Activated T-helper 17 cell treated with anti-CD3 and anti-CD28 coated beads, Interleukin-2, amount 50 U/mL, for 72 hours (primary cell): Measurements from ENCODE around the gene TMOD4. TPM values are rescaled to one million over a fixed set of nuclear protein-coding genes. Genes with fewer than 3 reads are reported as not detected.
A peak's percentile ranks its signal among the peaks of the same experiment; 100 is the strongest.

ENCODE experiments used
- ATAC-seq: fragments of 150-1000 bp; cut with Tn5 transposase; replicated peaks from 2 replicates; pipeline ENCODE4 v1.10.0; 2021; ENCODE audit warnings: mild to moderate bottlenecking, moderate library complexity
- H3K27ac Mint-ChIP-seq: one replicate; pipeline ENCODE4 v1.8.0; 2022; ENCODE audit warnings: mixed read lengths
- H3K27me3 Mint-ChIP-seq: one replicate; pipeline ENCODE4 v1.8.0; 2022; ENCODE audit warnings: mixed read lengths
- H3K36me3 Mint-ChIP-seq: one replicate; pipeline ENCODE4 v1.8.0; 2022; ENCODE audit warnings: low read depth, mild to moderate bottlenecking, mixed read lengths
- H3K4me1 Mint-ChIP-seq: one replicate; pipeline ENCODE4 v1.8.0; 2022; ENCODE audit warnings: mixed read lengths
- H3K4me3 Mint-ChIP-seq: one replicate; pipeline ENCODE4 v1.8.0; 2022; ENCODE audit warnings: mild to moderate bottlenecking, mixed read lengths
- H3K9me3 Mint-ChIP-seq: one replicate; pipeline ENCODE4 v1.8.0; 2022; ENCODE audit warnings: mixed read lengths
- total RNA-seq, 2 donors: library from RNA; stranded (reverse); gene quantifications; one replicate each; pipeline ENCODE4 v1.2.3, GENCODE V29; 2022

The TMOD4 gene
- total RNA-seq, 2 donors from 2014 or later = 0.82 to 1.5 TPM

DNA sequence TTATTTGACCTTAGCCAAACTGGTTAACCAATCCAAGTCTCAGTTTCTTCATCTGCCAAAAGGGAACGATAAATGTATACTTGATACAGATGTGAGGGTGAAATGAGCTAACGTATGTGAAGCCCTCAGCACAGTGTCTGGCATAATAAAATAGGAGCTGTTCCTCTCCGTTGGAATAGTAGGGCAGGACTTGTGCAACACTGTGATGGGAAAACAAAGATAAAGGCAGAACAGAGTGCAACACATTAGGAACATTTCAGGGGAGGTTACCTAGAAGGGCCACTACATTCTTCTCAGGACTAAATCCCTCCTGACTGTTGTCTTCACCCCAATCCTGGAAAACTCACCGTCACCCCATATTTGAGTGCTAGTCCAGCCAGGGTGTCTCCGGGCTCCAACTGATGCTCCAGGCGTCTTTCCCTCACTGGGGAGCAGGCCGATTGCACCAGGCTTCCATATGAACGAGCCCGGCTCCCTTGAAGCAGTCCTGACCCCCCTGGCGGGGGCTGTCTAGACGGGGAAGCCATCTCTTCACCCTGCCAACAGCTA lies 11.0 kb downstream of the TMOD4 start:
- peaks cover 26% of the 10 kb centered on the region for H3K4me1 Mint-ChIP-seq
- peak overlapping the region; percentile 99 for H3K4me3 Mint-ChIP-seq
- H3K27ac Mint-ChIP-seq = peak overlapping the region; percentile 99
- no peaks in the 10 kb centered on the region for H3K27me3 Mint-ChIP-seq
- peaks cover 88% of the 10 kb centered on the region for H3K36me3 Mint-ChIP-seq
- H3K9me3 Mint-ChIP-seq = no peaks in the 10 kb centered on the region
- ATAC-seq = no peak

DNA sequence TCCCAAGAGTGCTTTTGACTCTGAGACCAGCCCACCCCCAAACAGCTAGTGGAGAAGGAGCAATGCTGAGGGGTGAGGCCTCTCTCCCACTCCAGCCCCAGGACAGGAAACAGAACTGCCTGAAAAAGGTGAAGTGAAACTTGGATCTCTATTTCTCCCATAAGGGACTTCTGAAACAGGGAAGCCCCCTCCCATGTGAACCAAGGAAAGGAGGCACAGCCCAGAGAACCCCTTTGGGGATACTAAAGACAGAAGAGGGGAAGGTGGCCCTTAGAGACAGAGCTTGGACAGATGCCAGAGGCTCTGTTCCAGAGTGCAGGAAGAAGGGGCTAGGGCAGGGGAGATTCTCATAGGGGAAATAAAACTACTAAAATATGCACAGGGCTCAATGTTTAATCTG lies 16.4 kb downstream of the TMOD4 start:
- peaks cover 72% of the 10 kb centered on the region for H3K36me3 Mint-ChIP-seq
- peaks cover 41% of the 10 kb centered on the region for H3K4me1 Mint-ChIP-seq
- no peak for ATAC-seq

DNA sequence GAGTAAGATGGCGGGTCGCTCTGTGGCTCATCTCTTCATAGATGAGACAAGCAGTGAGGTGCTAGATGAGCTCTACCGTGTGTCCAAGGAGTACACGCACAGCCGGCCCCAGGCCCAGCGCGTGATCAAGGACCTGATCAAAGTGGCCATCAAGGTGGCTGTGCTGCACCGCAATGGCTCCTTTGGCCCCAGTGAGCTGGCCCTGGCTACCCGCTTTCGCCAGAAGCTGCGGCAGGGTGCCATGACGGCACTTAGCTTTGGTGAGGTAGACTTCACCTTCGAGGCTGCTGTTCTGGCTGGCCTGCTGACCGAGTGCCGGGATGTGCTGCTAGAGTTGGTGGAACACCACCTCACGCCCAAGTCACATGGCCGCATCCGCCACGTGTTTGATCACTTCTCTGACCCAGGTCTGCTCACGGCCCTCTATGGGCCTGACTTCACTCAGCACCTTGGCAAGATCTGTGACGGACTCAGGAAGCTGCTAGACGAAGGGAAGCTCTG lies 17.0 kb downstream of the TMOD4 start:
- Mint-ChIP-seq H3K36me3 (peaks cover 67% of the 10 kb centered on the region), H3K4me3 (peak overlapping the region; percentile 96), H3K4me1 (peaks cover 41% of the 10 kb centered on the region), H3K27me3 (no peaks in the 10 kb centered on the region), H3K27ac (peak overlapping the region; percentile 92), H3K9me3 (no peaks in the 10 kb centered on the region)
- no peak for ATAC-seq

More for the DNA sequence above, 16.4 kb downstream of the TMOD4 start:
- no peaks in the 10 kb centered on the region for H3K9me3 Mint-ChIP-seq
- H3K4me3 Mint-ChIP-seq = peak overlapping the region; percentile 96
- no peaks in the 10 kb centered on the region for H3K27me3 Mint-ChIP-seq
- H3K27ac Mint-ChIP-seq = peak overlapping the region; percentile 92

DNA sequence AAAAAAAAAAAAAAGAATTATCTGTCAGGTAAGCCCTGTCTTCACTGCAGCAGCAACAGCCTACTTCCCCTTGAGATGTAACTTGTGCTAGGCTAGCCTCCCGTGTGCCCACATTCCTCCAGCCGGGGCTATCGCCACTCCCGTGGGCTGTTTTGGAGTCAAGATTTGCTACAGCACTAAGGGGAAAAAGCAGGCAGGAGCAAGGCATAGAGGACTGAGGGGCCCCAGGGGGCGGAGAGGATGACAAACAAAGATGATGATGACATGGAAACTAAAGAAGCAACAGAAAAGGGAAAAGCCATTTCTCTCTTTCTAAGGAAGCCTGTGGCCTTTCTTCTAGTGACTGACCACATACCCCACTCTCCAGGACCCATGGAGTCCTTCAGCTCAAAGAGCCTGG lies 17.5 kb downstream of the TMOD4 start:
- Mint-ChIP-seq H3K4me1 (peaks cover 41% of the 10 kb centered on the region), H3K9me3 (no peaks in the 10 kb centered on the region), H3K27ac (peak overlapping the region; percentile 92), H3K4me3 (peak overlapping the region; percentile 96), H3K36me3 (peaks cover 66% of the 10 kb centered on the region), H3K27me3 (no peaks in the 10 kb centered on the region)
- ATAC-seq = peak; percentile 36

DNA sequence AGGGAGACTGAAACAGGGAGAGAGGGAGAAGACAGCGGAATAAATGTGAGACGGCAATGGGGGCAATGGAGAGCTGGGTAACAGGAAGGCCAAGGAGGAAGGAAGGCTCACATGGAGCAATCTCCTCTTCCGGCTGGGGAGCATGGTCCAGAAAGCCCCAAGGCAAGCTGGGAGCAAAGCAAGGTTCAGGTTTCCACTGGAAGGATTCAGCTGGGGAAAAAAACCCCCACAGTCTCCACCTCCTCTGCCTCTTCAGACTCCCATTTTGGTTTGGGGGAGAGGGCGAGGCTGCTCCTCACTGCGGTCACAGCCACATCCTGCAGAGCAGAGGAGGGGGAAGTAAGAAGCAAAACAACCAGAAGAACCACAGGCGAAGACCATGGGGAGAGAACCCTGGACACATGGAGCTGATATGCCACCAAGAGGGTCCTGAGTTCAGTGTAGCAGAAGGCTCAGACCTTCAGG lies 18.7 kb downstream of the TMOD4 start:
- Mint-ChIP-seq H3K27me3 (no peaks in the 10 kb centered on the region), H3K4me1 (peaks cover 34% of the 10 kb centered on the region), H3K36me3 (peaks cover 59% of the 10 kb centered on the region), H3K9me3 (no peaks in the 10 kb centered on the region), H3K4me3 (peak overlapping the region; percentile 96), H3K27ac (peak overlapping the region; percentile 92)
- peak; percentile 59 for ATAC-seq

DNA sequence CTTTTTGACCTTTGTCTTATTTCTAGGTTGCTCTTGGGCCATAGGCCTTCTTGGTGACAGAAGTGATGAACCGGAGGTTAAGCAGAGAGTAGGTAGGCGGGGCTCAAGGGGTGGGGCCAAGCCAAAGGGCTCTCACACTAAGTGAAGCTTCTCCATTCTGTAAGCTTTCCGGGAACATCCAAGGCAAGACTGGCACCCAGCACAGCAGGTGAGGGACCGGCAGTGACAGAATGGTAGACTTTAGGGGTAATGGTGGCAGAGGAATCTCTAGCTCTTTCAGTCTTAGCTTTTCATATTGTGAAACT lies 19.3 kb downstream of the TMOD4 start, which contains the start of gene TNFAIP8L2:
Gene TNFAIP8L2 (plus strand): TSS at position 135 of the 305 bp plus-strand sequence. CDS start 2,049 bp downstream, outside the sequence.
- Mint-ChIP-seq H3K4me1 (peaks cover 29% of the 10 kb centered on the region), H3K27ac (peak within 1 kb of the TSS; percentile 92)
- peak; percentile 89 for ATAC-seq

DNA sequence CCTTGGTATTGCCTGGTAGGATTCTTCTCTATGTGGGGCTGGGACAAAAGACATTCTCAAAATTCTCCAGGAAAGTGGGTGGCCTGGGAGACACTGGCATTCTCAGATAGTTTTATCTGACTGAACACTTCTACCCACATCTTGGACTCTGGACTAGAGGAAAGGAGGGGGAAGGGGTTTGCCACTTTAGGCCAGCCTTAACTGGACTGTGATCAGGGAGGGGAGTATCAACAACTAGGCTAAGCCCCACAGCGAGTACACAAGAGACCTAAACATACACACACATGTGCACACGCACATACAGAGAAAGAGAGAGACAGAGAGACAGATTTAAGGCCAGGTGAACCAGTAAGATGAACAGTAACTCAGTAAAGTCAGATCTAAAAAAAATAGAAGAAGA lies 28.1 kb downstream of the TMOD4 start:
- H3K36me3 Mint-ChIP-seq = no peaks in the 10 kb centered on the region
- H3K4me3 Mint-ChIP-seq = peak overlapping the region; percentile 90
- no peaks in the 10 kb centered on the region for H3K27me3 Mint-ChIP-seq
- H3K27ac Mint-ChIP-seq = no peak overlapping the region
- no peaks in the 10 kb centered on the region for H3K9me3 Mint-ChIP-seq
- ATAC-seq = no peak
- peaks cover 11% of the 10 kb centered on the region for H3K4me1 Mint-ChIP-seq

More for the DNA sequence above, 19.3 kb downstream of the TMOD4 start, which contains the start of gene TNFAIP8L2:
- H3K4me3 Mint-ChIP-seq = peak within 1 kb of the TSS; percentile 96
- H3K27me3 Mint-ChIP-seq = no peaks in the 10 kb centered on the region
- peaks cover 53% of the 10 kb centered on the region for H3K36me3 Mint-ChIP-seq
- H3K9me3 Mint-ChIP-seq = no peaks in the 10 kb centered on the region

DNA sequence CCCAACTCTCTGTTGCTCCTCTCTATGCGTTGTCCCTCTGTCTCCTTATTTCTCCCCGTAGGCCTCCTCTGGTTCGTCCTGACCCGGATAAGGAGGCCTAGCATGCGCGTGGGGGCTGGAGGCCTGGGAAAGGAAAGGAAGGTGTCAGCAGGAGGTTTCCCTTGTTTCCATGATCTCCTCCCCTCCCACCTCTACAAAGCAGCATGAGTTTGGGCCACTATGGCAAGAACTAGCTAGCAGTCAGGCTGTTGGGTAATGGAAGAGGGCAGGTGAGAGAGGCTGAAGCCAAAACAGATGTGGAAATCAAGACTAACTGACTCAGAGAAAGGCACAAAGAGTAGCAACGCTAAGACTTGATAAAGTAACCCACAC lies 28.7 kb downstream of the TMOD4 start:
- Mint-ChIP-seq H3K27ac (peak overlapping the region; percentile 72), H3K36me3 (no peaks in the 10 kb centered on the region), H3K9me3 (no peaks in the 10 kb centered on the region), H3K4me3 (peak overlapping the region; percentile 90), H3K27me3 (no peaks in the 10 kb centered on the region), H3K4me1 (peaks cover 11% of the 10 kb centered on the region)
- no peak for ATAC-seq

DNA sequence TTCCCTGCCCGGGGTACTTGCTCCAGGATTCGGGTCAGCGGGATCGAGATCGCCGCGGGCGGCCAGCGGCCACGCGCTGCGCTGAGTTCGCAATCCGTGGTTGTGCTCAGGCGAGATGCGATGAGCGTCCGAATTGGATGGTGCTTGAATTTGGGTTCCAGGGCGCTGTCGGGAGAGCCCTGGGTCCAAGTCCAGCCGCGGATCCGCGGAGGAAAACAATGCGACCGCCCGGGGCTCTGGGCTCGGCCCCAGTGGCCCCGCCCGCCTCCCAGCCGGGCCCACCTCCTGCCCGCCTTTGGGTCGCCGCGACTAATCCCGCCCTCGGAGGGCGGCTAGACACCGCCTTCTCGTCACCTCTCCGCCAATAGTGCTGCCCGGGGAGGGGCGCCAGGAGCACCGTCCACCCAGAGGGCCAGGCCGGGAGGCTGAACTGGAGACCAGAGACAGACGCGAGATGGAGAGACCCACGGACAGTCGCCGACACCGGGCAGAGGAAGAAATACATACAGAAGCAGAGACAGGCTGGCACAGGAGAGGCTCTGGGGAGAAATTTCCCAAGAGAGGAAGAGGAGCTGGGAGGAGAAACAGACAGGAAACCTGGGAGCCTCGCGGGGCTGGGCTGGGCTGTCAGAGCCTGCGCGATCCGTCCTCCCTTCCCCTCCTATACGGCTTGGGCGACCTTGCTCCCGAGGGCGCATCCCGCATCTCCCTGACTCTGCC lies 29.2 kb downstream of the TMOD4 start, which contains the start of gene SEMA6C:
Gene SEMA6C (minus strand): TSS at position 220 of the 720 bp plus-strand sequence. CDS start 4,010 bp downstream, outside the sequence.
- Mint-ChIP-seq H3K27me3 (no peaks in the 10 kb centered on the region), H3K4me1 (peaks cover 11% of the 10 kb centered on the region), H3K27ac (peak within 1 kb of the TSS; percentile 72), H3K36me3 (no peaks in the 10 kb centered on the region), H3K9me3 (no peaks in the 10 kb centered on the region), H3K4me3 (peak within 1 kb of the TSS; percentile 90)
- peak; percentile 100 for ATAC-seq

DNA sequence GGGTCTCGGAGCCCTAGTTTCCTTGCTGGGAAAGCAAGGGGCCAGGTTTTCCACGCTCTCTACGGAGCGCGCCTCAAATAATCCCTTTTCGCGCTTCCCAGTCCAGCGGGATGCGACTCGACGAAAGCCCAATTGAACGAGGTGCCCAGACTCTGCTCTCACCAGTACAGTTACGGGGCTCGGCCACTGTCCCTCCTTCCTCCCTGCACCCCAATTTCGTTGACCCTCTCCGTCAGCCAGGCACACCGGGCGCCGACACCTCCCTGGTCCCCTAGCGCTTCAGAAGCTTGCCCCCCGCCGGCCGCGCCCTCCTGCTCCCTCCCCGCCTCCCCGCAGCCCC lies 29.7 kb downstream of the TMOD4 start:
- H3K27ac Mint-ChIP-seq = peak overlapping the region; percentile 72
- H3K4me3 Mint-ChIP-seq = peak overlapping the region; percentile 90
- peaks cover 11% of the 10 kb centered on the region for H3K4me1 Mint-ChIP-seq
- no peaks in the 10 kb centered on the region for H3K9me3 Mint-ChIP-seq
- ATAC-seq = peak; percentile 8
- no peaks in the 10 kb centered on the region for H3K27me3 Mint-ChIP-seq
- no peaks in the 10 kb centered on the region for H3K36me3 Mint-ChIP-seq

DNA sequence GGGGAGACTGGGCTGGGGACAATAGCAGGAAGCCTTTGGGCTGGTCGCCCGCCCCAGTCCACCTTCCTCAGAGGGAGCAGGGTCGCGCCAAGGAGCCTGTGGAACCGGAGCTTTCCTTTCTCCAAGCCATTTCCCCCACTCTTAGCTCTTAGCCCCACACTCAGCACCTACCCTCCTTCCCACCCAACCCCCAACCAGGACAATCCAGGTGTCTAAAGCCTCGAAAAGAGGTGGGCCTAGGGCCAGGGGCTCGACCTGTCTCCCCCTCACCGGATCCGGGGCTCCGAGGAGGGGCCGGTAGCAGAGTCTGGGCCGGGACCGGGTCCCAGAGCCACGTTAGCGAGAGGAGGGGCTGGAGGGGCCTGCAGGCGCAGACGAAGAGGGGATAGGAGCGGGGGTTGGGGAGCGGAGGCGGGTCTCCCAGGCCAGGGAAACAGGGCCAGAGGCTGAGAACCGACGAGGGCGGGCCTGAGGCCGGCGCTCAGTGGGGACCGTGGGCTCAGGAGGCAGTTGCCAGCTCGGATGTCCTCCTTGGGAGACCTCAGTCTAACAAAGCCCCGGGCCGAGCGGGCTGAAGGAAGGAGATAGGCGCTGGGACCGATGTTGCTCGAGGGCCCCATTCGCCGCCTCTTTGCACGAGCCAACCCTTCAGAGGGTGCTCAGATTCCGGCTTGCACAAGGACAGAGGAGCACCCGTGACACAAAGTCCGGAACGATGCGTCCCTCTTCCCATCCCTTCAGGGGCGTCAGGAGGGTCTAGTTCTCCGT lies 30.3 kb downstream of the TMOD4 start:
- ATAC-seq = no peak
- peak overlapping the region; percentile 90 for H3K4me3 Mint-ChIP-seq
- no peaks in the 10 kb centered on the region for H3K27me3 Mint-ChIP-seq
- no peaks in the 10 kb centered on the region for H3K9me3 Mint-ChIP-seq
- peaks cover 11% of the 10 kb centered on the region for H3K4me1 Mint-ChIP-seq
- H3K36me3 Mint-ChIP-seq = no peaks in the 10 kb centered on the region
- H3K27ac Mint-ChIP-seq = no peak overlapping the region

DNA sequence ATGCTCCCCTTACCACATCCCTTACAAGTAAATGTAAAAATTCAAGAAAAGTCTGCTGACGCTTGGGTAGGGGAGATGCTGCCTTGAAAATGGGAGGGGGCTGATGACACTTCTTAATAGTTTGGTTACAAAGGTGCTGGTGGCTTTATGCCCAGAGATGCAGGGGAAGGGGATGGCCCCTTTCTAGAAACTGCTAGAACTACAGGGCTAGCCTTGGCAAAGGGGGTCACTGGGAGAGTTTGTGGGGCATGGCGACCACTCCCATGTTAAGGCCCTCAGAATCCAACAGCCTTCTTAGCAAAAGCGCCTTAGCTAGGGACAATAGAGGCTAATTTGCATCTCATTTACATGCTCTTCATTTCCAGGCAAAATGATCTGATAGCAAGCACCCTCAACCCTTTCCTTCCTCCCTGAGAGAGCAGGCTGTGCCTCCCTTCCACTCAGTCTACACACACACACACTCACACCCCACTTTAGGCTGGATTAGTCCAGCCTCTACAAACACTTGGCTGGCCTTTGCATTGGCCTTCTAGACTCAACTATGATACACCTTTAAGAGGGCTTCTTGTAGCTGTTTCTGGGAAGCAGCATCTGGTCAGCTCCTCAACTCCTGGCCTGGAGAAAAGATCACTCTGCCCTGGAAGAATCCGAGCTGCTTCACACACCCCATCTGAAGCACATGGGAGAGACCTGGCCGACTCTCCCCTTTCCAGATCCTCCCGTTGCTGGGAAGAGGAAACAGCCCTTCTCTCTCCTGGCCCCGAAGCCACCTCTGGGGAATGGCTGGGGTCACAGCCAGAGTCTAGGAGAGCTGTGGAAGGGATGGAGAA lies 31.1 kb downstream of the TMOD4 start:
- H3K9me3 Mint-ChIP-seq = no peaks in the 10 kb centered on the region
- H3K27me3 Mint-ChIP-seq = no peaks in the 10 kb centered on the region
- no peaks in the 10 kb centered on the region for H3K36me3 Mint-ChIP-seq
- peaks cover 11% of the 10 kb centered on the region for H3K4me1 Mint-ChIP-seq
- peak overlapping the region; percentile 90 for H3K4me3 Mint-ChIP-seq
- no peak overlapping the region for H3K27ac Mint-ChIP-seq
- ATAC-seq = no peak

DNA sequence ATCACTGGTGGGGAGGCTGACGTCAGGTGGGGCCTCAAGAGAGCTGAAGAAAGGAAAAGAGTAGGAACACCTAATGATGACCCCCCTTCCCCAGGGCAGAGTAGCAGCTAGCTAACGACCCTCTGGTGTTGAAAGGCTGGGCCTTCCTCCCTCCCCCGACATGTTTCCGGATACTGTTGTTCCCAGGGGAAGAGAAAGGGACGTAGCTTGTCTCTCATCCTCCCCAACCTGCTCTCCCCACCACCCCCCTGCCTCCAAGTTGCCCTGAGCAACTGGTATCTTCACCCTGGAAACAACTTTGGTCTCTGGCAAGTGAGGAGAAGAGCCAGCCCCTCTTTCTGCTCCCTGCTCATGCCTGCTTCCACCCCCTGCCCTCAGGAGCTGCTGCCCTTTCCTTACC lies 31.8 kb downstream of the TMOD4 start:
- Mint-ChIP-seq H3K4me3 (no peak overlapping the region), H3K27me3 (no peaks in the 10 kb centered on the region), H3K9me3 (no peaks in the 10 kb centered on the region), H3K36me3 (no peaks in the 10 kb centered on the region), H3K4me1 (peaks cover 11% of the 10 kb centered on the region), H3K27ac (no peak overlapping the region)
- ATAC-seq = no peak

DNA sequence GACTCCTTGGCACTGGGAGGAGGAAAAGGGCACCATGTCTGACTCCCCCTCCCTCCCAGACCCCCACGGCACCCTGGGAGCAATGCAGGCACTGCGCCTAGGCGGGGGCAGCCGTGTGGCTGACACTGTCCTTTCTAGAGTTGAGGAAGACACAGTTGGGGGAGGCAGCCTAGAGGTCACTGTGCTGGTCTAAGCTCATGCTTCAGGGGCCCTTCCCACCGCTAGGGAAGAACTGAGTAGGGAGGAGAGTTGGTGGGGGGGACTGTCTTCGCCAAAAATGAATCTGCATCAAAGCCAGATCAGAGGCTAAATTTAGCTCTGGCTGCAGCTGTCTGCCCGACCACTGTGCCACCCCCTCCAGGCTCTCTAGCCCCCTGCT lies 32.7 kb downstream of the TMOD4 start:
- Mint-ChIP-seq H3K9me3 (no peaks in the 10 kb centered on the region), H3K36me3 (no peaks in the 10 kb centered on the region), H3K4me3 (no peak overlapping the region), H3K4me1 (peaks cover 11% of the 10 kb centered on the region), H3K27ac (no peak overlapping the region), H3K27me3 (no peaks in the 10 kb centered on the region)
- ATAC-seq = no peak
